WTC11 (cell line): Measurements from ENCODE around the gene ADORA1. TPM values are rescaled to one million over a fixed set of nuclear protein-coding genes. Genes with fewer than 3 reads are reported as not detected.

Experiments
- ATF1 ChIP-seq: sonication (generic); formaldehyde crosslinking; IDR thresholded peaks from 2 replicates; pipeline ENCODE4 v1.8.1; 2023; ENCODE audit warnings: mild to moderate bottlenecking, moderate library complexity, missing genetic modification reagents
- CBFB ChIP-seq: sonication (generic); formaldehyde crosslinking; IDR thresholded peaks from 2 replicates; pipeline ENCODE4 v1.8.1; 2022; ENCODE audit warnings: mild to moderate bottlenecking, low read depth, missing genetic modification reagents
- ERG ChIP-seq: fragments of 250-450 bp; sonication (Bioruptor Pico); IDR thresholded peaks from 2 replicates; pipeline ENCODE4 v1.8.0; 2021; ENCODE audit warnings: mild to moderate bottlenecking
- FOXP1 ChIP-seq: sonication (generic); formaldehyde crosslinking; IDR thresholded peaks from 2 replicates; pipeline ENCODE4 v1.8.0; 2022; ENCODE audit warnings: missing genetic modification reagents, mild to moderate bottlenecking, moderate library complexity, borderline replicate concordance
- NFATC4 ChIP-seq: fragments of 250-450 bp; sonication (Bioruptor Pico); IDR thresholded peaks from 2 replicates; pipeline ENCODE4 v1.9.0; 2021; ENCODE audit warnings: mild to moderate bottlenecking
- NR1H2 ChIP-seq: sonication (generic); formaldehyde crosslinking; IDR thresholded peaks from 2 replicates; pipeline ENCODE4 v1.9.0; 2021; ENCODE audit warnings: mild to moderate bottlenecking, moderate library complexity, missing genetic modification reagents
- OVOL2 ChIP-seq: fragments of 250-450 bp; sonication (Bioruptor Pico); IDR thresholded peaks from 2 replicates; pipeline ENCODE4 v1.9.0; 2021; ENCODE audit warnings: mild to moderate bottlenecking, borderline replicate concordance
- PRDM15 ChIP-seq: sonication (generic); formaldehyde crosslinking; IDR thresholded peaks from 2 replicates; pipeline ENCODE4 v1.8.0; 2022; ENCODE audit warnings: missing genetic modification reagents
- SMAD3 ChIP-seq: sonication (generic); formaldehyde crosslinking; IDR thresholded peaks from 2 replicates; pipeline ENCODE4 v1.8.0; 2022; ENCODE audit warnings: missing genetic modification reagents, mild to moderate bottlenecking, borderline replicate concordance
- ZNF263 ChIP-seq: sonication (generic); formaldehyde crosslinking; IDR thresholded peaks from 2 replicates; pipeline ENCODE4 v1.8.1; 2022; ENCODE audit warnings: low read depth, mild to moderate bottlenecking, moderate library complexity, missing genetic modification reagents
- ZNF671 ChIP-seq: fragments of 250-450 bp; sonication (Bioruptor Pico); IDR thresholded peaks from 2 replicates; pipeline ENCODE4 v1.8.0; 2021; ENCODE audit warnings: mild to moderate bottlenecking
- total RNA-seq: library from RNA; stranded (reverse); gene quantifications from 3 replicates; pipeline ENCODE4 v1.2.3, GENCODE V29; 2021
- TF ChIP-seq, protein P1 (sequence below): sonication (generic); formaldehyde crosslinking; IDR thresholded peaks from 2 replicates; pipeline ENCODE4 v1.8.1; 2023; ENCODE audit warnings: mild to moderate bottlenecking, missing genetic modification reagents, borderline replicate concordance
- TF ChIP-seq, protein P2 (sequence below): fragments of 250-450 bp; sonication (Bioruptor Pico); conservative IDR thresholded peaks from 2 replicates; pipeline ENCODE4 v1.9.0; 2021; ENCODE audit warnings: mild to moderate bottlenecking
- TF ChIP-seq, protein P3 (sequence below): sonication (generic); formaldehyde crosslinking; IDR thresholded peaks from 2 replicates; pipeline ENCODE4 v1.8.0; 2023; ENCODE audit warnings: mild to moderate bottlenecking, missing genetic modification reagents
- TF ChIP-seq, protein P4 (sequence below): sonication (generic); formaldehyde crosslinking; IDR thresholded peaks from 2 replicates; pipeline ENCODE4 v1.8.1; 2022; ENCODE audit warnings: missing genetic modification reagents, borderline replicate concordance

ADORA1 gene
- total RNA-seq, 1 experiment from 2014 or later, result 1.8 TPM

DNA sequence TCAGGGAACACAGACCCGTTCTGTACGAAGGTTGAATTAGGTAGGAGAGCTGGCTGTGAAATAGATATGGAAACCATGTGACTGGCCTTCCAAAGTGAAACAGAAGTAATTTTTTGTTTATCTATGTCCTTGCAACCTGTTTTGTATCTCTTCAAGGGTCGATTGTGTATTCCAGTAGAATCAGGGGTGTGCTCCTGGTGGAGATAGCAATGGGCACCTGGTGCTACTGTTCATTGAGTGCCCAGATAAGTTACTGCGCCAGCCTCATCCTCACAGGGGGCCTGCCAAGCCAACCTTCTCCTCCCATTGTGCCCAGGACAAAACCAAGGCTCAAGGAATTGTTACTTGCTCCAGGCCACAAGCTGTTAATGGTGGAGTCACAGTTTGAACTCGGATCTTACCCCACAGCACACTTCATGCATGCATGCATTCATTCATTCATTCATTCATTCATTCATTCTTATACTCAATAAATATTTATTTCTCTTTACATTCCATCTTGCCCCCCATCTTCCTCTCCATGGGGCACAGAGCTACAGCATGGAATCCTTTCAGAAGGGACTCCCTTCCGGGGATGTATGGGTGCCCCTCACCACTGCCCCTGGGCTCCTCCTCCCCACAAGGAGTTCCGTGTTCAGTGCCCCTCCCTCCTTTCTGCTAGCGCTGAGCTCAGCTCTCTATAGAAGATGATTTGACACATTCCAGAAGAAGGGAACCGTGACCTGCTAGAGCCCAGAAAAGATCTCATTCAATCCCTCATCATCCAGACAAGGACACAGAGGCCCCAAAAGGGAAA, 24.0 kb downstream of the ADORA1 start (continued):
- TF ChIP-seq PRDM15 (CRISPR knock-in tag), result no peak
- no peak for TF ChIP-seq CBFB
- no peak for TF ChIP-seq ATF1 (CRISPR knock-in tag)
- TF ChIP-seq SMAD3 (CRISPR knock-in tag), result no peak
- TF ChIP-seq ERG (CRISPR knock-in tag), result no peak
- no peak for TF ChIP-seq NR1H2 (CRISPR knock-in tag)
- TF ChIP-seq ZNF263, result no peak
- TF ChIP-seq, protein P1, sequence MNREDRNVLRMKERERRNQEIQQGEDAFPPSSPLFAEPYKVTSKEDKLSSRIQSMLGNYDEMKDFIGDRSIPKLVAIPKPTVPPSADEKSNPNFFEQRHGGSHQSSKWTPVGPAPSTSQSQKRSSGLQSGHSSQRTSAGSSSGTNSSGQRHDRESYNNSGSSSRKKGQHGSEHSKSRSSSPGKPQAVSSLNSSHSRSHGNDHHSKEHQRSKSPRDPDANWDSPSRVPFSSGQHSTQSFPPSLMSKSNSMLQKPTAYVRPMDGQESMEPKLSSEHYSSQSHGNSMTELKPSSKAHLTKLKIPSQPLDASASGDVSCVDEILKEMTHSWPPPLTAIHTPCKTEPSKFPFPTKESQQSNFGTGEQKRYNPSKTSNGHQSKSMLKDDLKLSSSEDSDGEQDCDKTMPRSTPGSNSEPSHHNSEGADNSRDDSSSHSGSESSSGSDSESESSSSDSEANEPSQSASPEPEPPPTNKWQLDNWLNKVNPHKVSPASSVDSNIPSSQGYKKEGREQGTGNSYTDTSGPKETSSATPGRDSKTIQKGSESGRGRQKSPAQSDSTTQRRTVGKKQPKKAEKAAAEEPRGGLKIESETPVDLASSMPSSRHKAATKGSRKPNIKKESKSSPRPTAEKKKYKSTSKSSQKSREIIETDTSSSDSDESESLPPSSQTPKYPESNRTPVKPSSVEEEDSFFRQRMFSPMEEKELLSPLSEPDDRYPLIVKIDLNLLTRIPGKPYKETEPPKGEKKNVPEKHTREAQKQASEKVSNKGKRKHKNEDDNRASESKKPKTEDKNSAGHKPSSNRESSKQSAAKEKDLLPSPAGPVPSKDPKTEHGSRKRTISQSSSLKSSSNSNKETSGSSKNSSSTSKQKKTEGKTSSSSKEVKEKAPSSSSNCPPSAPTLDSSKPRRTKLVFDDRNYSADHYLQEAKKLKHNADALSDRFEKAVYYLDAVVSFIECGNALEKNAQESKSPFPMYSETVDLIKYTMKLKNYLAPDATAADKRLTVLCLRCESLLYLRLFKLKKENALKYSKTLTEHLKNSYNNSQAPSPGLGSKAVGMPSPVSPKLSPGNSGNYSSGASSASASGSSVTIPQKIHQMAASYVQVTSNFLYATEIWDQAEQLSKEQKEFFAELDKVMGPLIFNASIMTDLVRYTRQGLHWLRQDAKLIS, result no peak
- TF ChIP-seq, protein P2, sequence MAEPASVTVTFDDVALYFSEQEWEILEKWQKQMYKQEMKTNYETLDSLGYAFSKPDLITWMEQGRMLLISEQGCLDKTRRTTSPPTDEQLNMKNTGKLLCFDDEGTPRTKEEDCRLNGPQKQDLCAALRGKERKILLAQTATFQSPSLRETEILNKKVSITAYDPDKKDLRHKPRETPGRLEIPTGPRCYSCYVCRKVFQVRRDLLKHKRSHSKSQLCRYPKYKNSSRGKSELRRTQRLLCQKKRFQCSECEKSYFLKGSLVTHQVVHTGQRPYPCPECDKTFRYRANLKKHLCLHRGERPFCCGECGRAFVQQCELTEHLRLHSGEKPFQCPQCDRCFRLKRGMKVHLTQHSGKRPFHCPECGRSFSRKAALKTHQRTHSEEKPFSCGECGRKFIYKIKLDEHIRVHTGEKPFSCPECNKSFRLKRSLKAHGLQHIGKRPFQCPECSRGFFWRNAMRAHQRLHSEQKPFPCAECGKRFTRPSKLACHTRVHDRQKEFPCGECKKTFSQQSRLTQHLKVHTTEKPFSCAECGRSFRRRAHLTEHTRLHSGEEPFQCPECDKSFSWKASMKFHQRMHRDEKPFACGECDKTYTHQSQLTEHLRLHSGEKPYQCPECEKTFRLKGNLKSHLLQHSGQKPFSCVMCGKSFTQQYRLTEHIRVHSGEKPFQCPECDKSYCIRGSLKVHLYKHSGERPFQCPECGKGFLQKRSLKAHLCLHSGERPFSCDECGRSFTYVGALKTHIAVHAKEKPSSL (CRISPR knock-in tag), result no peak
- TF ChIP-seq ZNF671 (CRISPR knock-in tag), result no peak
- TF ChIP-seq, protein P3, sequence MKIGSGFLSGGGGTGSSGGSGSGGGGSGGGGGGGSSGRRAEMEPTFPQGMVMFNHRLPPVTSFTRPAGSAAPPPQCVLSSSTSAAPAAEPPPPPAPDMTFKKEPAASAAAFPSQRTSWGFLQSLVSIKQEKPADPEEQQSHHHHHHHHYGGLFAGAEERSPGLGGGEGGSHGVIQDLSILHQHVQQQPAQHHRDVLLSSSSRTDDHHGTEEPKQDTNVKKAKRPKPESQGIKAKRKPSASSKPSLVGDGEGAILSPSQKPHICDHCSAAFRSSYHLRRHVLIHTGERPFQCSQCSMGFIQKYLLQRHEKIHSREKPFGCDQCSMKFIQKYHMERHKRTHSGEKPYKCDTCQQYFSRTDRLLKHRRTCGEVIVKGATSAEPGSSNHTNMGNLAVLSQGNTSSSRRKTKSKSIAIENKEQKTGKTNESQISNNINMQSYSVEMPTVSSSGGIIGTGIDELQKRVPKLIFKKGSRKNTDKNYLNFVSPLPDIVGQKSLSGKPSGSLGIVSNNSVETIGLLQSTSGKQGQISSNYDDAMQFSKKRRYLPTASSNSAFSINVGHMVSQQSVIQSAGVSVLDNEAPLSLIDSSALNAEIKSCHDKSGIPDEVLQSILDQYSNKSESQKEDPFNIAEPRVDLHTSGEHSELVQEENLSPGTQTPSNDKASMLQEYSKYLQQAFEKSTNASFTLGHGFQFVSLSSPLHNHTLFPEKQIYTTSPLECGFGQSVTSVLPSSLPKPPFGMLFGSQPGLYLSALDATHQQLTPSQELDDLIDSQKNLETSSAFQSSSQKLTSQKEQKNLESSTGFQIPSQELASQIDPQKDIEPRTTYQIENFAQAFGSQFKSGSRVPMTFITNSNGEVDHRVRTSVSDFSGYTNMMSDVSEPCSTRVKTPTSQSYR, result no peak
- TF ChIP-seq, protein P4, sequence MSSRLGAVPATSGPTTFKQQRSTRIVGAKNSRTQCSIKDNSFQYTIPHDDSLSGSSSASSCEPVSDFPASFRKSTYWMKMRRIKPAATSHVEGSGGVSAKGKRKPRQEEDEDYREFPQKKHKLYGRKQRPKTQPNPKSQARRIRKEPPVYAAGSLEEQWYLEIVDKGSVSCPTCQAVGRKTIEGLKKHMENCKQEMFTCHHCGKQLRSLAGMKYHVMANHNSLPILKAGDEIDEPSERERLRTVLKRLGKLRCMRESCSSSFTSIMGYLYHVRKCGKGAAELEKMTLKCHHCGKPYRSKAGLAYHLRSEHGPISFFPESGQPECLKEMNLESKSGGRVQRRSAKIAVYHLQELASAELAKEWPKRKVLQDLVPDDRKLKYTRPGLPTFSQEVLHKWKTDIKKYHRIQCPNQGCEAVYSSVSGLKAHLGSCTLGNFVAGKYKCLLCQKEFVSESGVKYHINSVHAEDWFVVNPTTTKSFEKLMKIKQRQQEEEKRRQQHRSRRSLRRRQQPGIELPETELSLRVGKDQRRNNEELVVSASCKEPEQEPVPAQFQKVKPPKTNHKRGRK (CRISPR knock-in tag), result no peak
- no peak for TF ChIP-seq NFATC4 (CRISPR knock-in tag)
- TF ChIP-seq FOXP1 (CRISPR knock-in tag), result no peak
- TF ChIP-seq OVOL2, result no peak
